Breast epithelium (tissue), 4 donors: ENCODE measurements around the gene LMO3. TPM values are rescaled to one million over a fixed set of nuclear protein-coding genes. Genes with fewer than 3 reads are reported as not detected.

Experiments used
- DNase-seq, 2 donors: peaks; one replicate each; pipeline ENCODE4 v3.0.0-alpha.2; 2019; ENCODE audit warnings: low spot score in 2 of 2
- H3K27ac ChIP-seq, 2 donors: fragments of 200-600 bp; sonication (generic) in 1 of 2; one replicate each; pipeline ENCODE4 v1.5.1; 2016 to 2019; ENCODE audit warnings: mild to moderate bottlenecking in 1 of 2
- H3K27me3 ChIP-seq, 2 donors: fragments of 200-600 bp; sonication (generic) in 1 of 2; one replicate each; pipeline versions ENCODE4 v1.5.1 to v1.6.0; 2017 to 2019; ENCODE audit warnings: control low read depth in 1 of 2, mild to moderate bottlenecking in 1 of 2
- H3K36me3 ChIP-seq: fragments of 200-600 bp; one replicate; pipeline ENCODE4 v1.5.1; 2019
- H3K4me1 ChIP-seq, 2 donors: fragments of 200-600 bp; sonication (generic); one replicate each; pipeline ENCODE4 v1.5.1; 2016 to 2019; ENCODE audit warnings: control low read depth in 1 of 2
- H3K4me3 ChIP-seq, 3 donors: fragments of 200-600 bp; sonication (generic); 1 replicate in 2 of 3; 2 replicates in 1 of 3; pipeline ENCODE4 v1.5.1; 2016 to 2019; ENCODE audit warnings: mild to moderate bottlenecking in 3 of 3, moderate library complexity in 2 of 3
- H3K9me3 ChIP-seq, 2 donors: fragments of 200-600 bp; sonication (generic) in 1 of 2; one replicate each; pipeline ENCODE4 v1.5.1; 2016 to 2019; ENCODE audit warnings: control low read depth in 1 of 2
- CTCF ChIP-seq, 3 donors: fragments of 450-650 bp; IDR thresholded peaks; one replicate each; pipeline ENCODE4 v1.5.1; 2016 to 2017; ENCODE audit warnings: antibody characterized with exemption in 3 of 3, mild to moderate bottlenecking in 3 of 3, moderate library complexity in 3 of 3
- POLR2A ChIP-seq: fragments of 450-650 bp; IDR thresholded peaks from one replicate; pipeline ENCODE4 v1.6.1; 2016; ENCODE audit warnings: antibody characterized with exemption, mild to moderate bottlenecking, moderate library complexity
- POLR2AphosphoS5 ChIP-seq, 3 donors: sonication (generic); formaldehyde crosslinking; IDR thresholded peaks; one replicate each; pipeline ENCODE4 v1.6.1; 2017; ENCODE audit warnings: antibody characterized with exemption in 3 of 3
- intact Hi-C: fragments of 100-400 bp; cut with DNase I; formaldehyde crosslinking; loops from one replicate; pipeline ENCODE4 v1.15.1; 2023; ENCODE audit warnings: low total_unique reads
- total RNA-seq, 3 donors: library from RNA; depleted of rRNA; stranded (reverse); fragments of >200 nt; gene quantifications; one replicate each; pipeline ENCODE4 v1.1.0, GENCODE V29; 2016

Gene LMO3
- total RNA-seq, 3 donors from 2014 or later = 6.9 to 56.3 (median 16.5) TPM

GRCh38 chr12:16605642-16606116 is 283 bp downstream of the LMO3 start:
- H3K36me3 ChIP-seq = no peaks in the 10 kb centered on the region
- DNase-seq = no peak
- H3K27ac ChIP-seq = no peak overlapping the region
- H3K4me1 ChIP-seq = no peaks in the 10 kb centered on the region
- H3K4me3 ChIP-seq = peak overlapping the region; percentile 50 to 68 (median 53)
- intact Hi-C loops = no loop called here
- H3K9me3 ChIP-seq = no peaks in the 10 kb centered on the region
- TF ChIP-seq POLR2A (no peak), POLR2AphosphoS5 (IDR thresholded peaks at IDR 0.05) (no peak), CTCF (IDR thresholded peaks at IDR 0.05) (no peak)
- H3K27me3 ChIP-seq = no peaks in the 10 kb centered on the region

GRCh38 chr12:16604596-16605252 is 1.2 kb downstream of the LMO3 start:
- Histone ChIP-seq H3K4me1 (no peaks in the 10 kb centered on the region), H3K36me3 (no peaks in the 10 kb centered on the region), H3K27me3 (no peaks in the 10 kb centered on the region), H3K4me3 (peak overlapping the region in 1 of 3 donors; percentile 50), H3K9me3 (no peaks in the 10 kb centered on the region), H3K27ac (no peak overlapping the region)
- TF ChIP-seq CTCF (IDR thresholded peaks at IDR 0.05) = no peak
- TF ChIP-seq POLR2AphosphoS5 (IDR thresholded peaks at IDR 0.05) = no peak
- no peak for TF ChIP-seq POLR2A
- intact Hi-C loops = no loop called here
- no peak for DNase-seq

- peak overlapping the region in 1 of 3 donors; percentile 50 for H3K4me3 ChIP-seq
- intact Hi-C loops = no loop called here
- H3K4me1 ChIP-seq = no peaks in the 10 kb centered on the region
- no peak overlapping the region for H3K27ac ChIP-seq
- TF ChIP-seq POLR2A = no peak
- H3K36me3 ChIP-seq = no peaks in the 10 kb centered on the region
- DNase-seq = no peak
- H3K27me3 ChIP-seq = no peaks in the 10 kb centered on the region
- no peaks in the 10 kb centered on the region for H3K9me3 ChIP-seq
Observed at GRCh38 chr12:16603916-16604575, 1.9 kb downstream of the LMO3 start.

- Histone ChIP-seq H3K27me3 (no peaks in the 10 kb centered on the region), H3K9me3 (no peaks in the 10 kb centered on the region), H3K4me1 (no peaks in the 10 kb centered on the region), H3K27ac (no peak overlapping the region), H3K36me3 (no peaks in the 10 kb centered on the region), H3K4me3 (peak overlapping the region in 1 of 3 donors; percentile 50)
- no peak for TF ChIP-seq CTCF (IDR thresholded peaks at IDR 0.05)
- no peak for TF ChIP-seq POLR2AphosphoS5 (IDR thresholded peaks at IDR 0.05)
- no peak for TF ChIP-seq POLR2A
- no peak for DNase-seq
- intact Hi-C loops = no loop called here
Observed at GRCh38 chr12:16603260-16603915, 2.6 kb downstream of the LMO3 start.

- H3K27me3 ChIP-seq = no peaks in the 10 kb centered on the region
- no peaks in the 10 kb centered on the region for H3K9me3 ChIP-seq
- no peaks in the 10 kb centered on the region for H3K4me1 ChIP-seq
- intact Hi-C loops = no loop called here
- H3K36me3 ChIP-seq = no peaks in the 10 kb centered on the region
- TF ChIP-seq POLR2AphosphoS5 (IDR thresholded peaks at IDR 0.05) (no peak), CTCF (IDR thresholded peaks at IDR 0.05) (no peak), POLR2A (no peak)
- H3K4me3 ChIP-seq = no peak overlapping the region
- no peak overlapping the region for H3K27ac ChIP-seq
- DNase-seq = no peak
Observed at GRCh38 chr12:16602412-16602811, 3.5 kb downstream of the LMO3 start.
